ENCODE measurements around the gene SKAP2.

- no peak for TF ChIP-seq TAF1 (IDR thresholded peaks at IDR 0.05; ENCODE audit: borderline replicate concordance, low read depth, low read length)
- TF ChIP-seq EP300 (IDR thresholded peaks at IDR 0.05; ENCODE audit: borderline replicate concordance in 1 of 2, control insufficient read depth in 1 of 2, low read depth in 2 of 2, low read length in 2 of 2), result no peak
- TF ChIP-seq, protein P1, sequence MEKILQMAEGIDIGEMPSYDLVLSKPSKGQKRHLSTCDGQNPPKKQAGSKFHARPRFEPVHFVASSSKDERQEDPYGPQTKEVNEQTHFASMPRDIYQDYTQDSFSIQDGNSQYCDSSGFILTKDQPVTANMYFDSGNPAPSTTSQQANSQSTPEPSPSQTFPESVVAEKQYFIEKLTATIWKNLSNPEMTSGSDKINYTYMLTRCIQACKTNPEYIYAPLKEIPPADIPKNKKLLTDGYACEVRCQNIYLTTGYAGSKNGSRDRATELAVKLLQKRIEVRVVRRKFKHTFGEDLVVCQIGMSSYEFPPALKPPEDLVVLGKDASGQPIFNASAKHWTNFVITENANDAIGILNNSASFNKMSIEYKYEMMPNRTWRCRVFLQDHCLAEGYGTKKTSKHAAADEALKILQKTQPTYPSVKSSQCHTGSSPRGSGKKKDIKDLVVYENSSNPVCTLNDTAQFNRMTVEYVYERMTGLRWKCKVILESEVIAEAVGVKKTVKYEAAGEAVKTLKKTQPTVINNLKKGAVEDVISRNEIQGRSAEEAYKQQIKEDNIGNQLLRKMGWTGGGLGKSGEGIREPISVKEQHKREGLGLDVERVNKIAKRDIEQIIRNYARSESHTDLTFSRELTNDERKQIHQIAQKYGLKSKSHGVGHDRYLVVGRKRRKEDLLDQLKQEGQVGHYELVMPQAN (conservative IDR thresholded peaks at IDR 0.05), result no peak
- no peak for TF ChIP-seq ATF2 (IDR thresholded peaks at IDR 0.05; ENCODE audit: low read length)
- no peak for TF ChIP-seq CTCF (IDR thresholded peaks at IDR 0.05 in 2 of 3, conservative IDR thresholded peaks at IDR 0.05 in 1 of 3; ENCODE audit: control insufficient read depth in 2 of 3, extremely low read depth in 1 of 3, insufficient read depth in 1 of 3, low read depth in 3 of 3, low read length in 3 of 3)
- TF ChIP-seq ZNF274 (IDR thresholded peaks at IDR 0.05; ENCODE audit: insufficient read depth, insufficient read length), result no peak
- TF ChIP-seq POLR2A (IDR thresholded peaks at IDR 0.05; ENCODE audit: low read depth, low read length), result no peak
- TF ChIP-seq YY1 (IDR thresholded peaks at IDR 0.05; ENCODE audit: low read depth, low read length), result no peak
- no peak for TF ChIP-seq SREBF2 (IDR thresholded peaks at IDR 0.05; ENCODE audit: low read length)
- TF ChIP-seq SUPT20H (IDR thresholded peaks at IDR 0.05; ENCODE audit: borderline replicate concordance, control insufficient read depth, low read depth, low read length), result no peak
- TF ChIP-seq, protein P2, sequence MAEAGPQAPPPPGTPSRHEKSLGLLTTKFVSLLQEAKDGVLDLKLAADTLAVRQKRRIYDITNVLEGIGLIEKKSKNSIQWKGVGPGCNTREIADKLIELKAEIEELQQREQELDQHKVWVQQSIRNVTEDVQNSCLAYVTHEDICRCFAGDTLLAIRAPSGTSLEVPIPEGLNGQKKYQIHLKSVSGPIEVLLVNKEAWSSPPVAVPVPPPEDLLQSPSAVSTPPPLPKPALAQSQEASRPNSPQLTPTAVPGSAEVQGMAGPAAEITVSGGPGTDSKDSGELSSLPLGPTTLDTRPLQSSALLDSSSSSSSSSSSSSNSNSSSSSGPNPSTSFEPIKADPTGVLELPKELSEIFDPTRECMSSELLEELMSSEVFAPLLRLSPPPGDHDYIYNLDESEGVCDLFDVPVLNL (IDR thresholded peaks at IDR 0.05; ENCODE audit: low read depth, low read length), result no peak
- TF ChIP-seq REST (IDR thresholded peaks at IDR 0.05; ENCODE audit: low read depth, low read length), result no peak
Observed at GRCh38 chr7:26639695-26640094, 224.7 kb downstream of the SKAP2 start.

All from GM12878 (cell line).